NCI-H1048 (cell line): ENCODE data around the gene TGFBRAP1.
"Not testable (repeated sequence)": the region's sequence is repeated elsewhere in the genome, so short reads cannot be mapped to it uniquely, and the experiment has no call there.

ENCODE experiments used
- DNase-seq: peaks from one replicate; lab custom pipeline; 2025; lab: John Stamatoyannopoulos, UW

TGFBRAP1 gene

DNA sequence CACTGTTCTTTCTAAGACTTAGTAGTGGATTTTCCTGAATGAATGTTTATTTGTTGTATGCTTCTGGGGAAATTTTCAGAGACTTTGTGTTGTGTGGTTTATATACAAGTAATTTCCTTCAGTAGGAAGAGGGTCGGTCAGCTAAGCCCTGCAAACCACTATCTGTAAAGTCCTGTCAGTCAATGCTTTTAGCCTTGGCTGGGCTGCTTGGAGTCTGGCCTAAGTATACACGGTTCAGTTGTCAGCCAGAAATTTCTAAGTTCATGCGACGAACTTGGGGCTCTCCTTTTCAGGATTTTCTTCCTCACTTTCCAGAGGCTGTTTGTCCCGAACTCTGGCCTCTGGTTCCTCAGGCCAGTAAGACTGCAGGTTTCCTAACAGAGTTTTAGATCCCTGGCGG is 29.1 kb upstream of the TGFBRAP1 start:
- DNase-seq, result no peak

DNA sequence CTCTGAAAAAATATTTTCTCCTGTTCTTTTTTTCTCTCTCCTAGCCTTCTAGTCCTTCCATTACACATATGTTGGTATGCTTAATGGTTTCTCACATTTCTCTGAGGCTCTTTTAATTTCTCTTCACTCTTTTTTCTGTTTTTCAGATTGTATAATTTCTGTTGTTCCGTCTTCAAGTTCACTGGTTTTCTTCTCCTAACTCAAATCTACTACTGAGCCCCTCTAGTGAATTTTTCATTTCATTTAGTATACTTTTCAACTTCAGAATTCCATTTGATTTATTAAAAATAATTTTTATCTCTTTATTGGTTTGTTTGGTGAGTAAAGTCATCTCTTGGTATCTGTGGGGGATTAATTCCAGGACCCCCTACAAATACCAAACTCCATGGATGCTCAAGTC is 27.6 kb upstream of the TGFBRAP1 start:
- no peak for DNase-seq

- no peak for DNase-seq
These were observed 15.3 kb upstream of the TGFBRAP1 start for GRCh38 chr2:105344704-105345345.

GRCh38 chr2:105339414-105339813 is 9.9 kb upstream of the TGFBRAP1 start:
- no peak for DNase-seq

DNA sequence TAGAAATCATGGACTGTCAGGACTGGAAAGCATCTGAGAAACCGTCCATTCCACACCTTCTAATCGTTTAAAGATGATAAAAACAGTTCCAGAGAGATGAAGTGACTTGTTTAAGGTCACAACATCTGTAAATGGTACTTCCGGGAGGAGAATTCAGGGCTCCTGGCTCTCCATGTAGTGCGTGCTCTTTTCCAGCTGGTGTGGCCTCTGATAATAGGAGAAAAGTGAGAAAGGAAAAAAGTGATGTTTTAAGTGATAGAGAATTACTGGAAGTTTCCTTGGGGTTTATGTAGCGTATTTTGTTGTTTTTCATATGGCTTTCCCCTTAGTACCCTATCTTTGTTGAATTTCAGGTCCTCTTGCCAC is 8.5 kb upstream of the TGFBRAP1 start:
- no peak for DNase-seq

GRCh38 chr2:105337122-105338019 is 7.8 kb upstream of the TGFBRAP1 start, which contains the start of gene C2orf49:
TSS of gene C2orf49 (plus strand) at chr2:105337540. CDS start at chr2:105337588, 48 bp downstream.
- DNase-seq, result peak; percentile 58

GRCh38 chr2:105336786-105337121 is 7.2 kb upstream of the TGFBRAP1 start:
- no peak for DNase-seq

- DNase-seq, result no peak
These were observed 5.9 kb upstream of the TGFBRAP1 start for GRCh38 chr2:105335469-105335868.

DNA sequence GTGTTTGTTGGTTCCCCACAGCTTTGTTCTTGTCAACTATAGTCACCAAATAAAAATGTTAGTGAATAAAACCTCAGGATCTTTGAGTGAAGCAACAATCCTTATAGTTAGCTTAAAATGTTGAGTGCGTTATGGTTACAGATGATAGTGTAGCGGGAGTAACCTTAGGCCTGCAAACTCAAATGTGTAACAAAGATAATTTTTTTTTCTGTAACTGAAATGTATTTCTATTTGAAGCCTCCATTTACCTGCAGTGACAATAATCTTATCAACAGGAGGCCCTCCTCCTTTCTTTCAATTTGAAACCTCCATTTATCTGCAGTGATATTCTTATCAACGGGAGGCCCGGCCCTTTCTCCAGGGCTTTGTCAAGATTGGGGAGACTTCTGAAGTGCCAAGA is 4.7 kb upstream of the TGFBRAP1 start:
- DNase-seq, result no peak

GRCh38 chr2:105330681-105331375 is 1.3 kb upstream of the TGFBRAP1 start:
- DNase-seq, result no peak

- no peak for DNase-seq
These were observed 359 bp downstream of the TGFBRAP1 start for GRCh38 chr2:105329197-105329554.

GRCh38 chr2:105328281-105329196 is 996 bp downstream of the TGFBRAP1 start:
- no peak for DNase-seq

GRCh38 chr2:105327690-105328089 is 1.8 kb downstream of the TGFBRAP1 start:
- no peak for DNase-seq

DNA sequence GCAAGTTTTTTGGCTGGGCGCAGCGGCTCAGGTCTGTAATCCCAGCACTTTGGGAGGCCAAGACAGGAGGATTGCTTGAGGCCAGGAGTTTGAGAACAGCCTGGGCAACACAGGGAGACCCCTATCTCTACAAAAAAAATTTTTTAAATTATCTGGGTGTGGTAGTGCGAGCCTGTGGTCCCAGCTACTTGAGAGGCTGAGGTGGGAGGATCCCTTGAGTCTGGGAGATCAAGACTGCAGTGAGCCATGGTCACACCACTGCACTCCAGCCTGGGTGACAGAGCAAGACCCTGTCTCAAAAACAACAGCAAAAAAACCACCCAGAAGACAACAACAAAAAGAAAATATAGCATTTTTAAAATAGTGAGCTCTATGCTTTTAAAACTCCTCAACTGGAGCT is 2.3 kb downstream of the TGFBRAP1 start:
- DNase-seq, result not testable (repeated sequence)

DNA sequence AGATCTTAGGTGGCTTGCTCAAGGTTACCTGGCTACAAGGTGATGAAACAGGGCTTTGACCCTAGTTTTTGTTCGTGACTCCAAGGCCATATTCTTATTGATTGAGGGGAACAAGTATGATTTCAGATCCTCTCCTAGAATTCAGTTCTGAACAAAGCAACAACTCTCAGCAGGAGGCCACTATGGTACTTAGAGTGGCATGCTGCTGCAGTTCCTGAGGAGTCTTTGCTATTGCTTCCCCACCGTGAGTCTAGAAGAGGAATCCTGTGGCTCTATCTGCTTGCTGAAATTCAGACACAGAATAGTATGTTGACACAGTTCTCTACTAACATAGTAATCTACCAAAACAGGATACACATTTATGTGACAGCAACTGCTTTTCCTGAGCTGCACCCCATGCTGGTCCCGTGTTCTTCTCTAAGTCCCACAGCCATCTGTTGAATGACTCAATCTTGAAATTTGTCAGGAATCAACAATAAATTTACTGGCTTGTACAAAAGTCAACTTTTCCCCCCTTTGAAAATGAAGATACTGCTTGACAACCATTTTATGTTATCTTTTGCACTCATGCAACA is 4.1 kb downstream of the TGFBRAP1 start:
- no peak for DNase-seq

DNA sequence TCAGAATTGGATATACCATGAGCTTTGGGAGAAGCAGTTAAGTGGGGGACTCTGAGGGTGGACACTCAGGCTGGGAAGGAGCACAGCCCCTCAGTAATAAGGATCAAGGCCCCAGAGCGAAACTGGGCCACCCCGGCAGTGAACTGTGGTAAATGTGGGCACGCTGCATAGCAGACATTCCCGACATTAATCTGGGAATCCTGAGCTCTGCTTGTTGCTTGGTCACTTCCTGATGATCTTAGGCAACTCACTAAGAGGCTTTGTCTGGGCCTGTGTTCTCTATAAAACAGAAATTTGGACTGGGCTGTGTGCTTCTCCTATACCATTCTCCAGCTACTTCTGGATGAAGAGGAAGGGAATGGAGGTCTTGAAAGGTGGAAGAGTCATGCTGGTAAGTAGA is 4.8 kb downstream of the TGFBRAP1 start:
- no peak for DNase-seq

GRCh38 chr2:105324101-105324500 is 5.4 kb downstream of the TGFBRAP1 start:
- no peak for DNase-seq

- no peak for DNase-seq
These were observed 6.4 kb downstream of the TGFBRAP1 start for GRCh38 chr2:105323111-105323510.

- no peak for DNase-seq
These were observed 7.5 kb downstream of the TGFBRAP1 start for GRCh38 chr2:105321875-105322646.

DNA sequence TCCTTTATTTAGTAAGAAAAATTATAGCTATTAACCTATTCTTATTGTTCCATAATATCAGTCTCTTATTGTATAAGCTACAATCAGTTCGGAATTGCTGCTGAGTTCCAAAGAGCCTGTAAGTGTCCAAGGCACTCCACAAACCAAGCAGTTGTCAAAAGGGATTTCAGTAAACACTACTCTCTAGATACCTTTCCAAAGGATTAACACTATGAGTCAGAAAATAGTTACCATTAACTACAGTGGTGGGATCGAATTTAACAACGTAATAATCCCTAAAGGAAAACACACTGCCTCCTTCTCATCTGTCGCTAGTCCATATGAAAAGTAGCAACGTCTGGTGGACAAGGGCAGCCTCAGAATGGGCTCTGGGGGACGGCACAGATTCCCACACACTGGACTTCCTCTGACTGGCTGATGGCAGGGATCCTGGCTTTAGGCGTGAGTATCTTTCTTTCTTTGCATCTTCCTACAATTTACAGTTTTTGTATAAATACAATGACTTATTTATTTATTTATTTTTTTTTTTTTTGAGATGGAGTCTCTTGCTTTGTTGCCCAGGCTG is 8.8 kb downstream of the TGFBRAP1 start:
- DNase-seq, result no peak
